Gastroesophageal sphincter (tissue), 3 donors: ENCODE results near the gene SNTG2.

Experiments
- CTCF ChIP-seq, 4 experiments: fragments of 200-600 bp in 2 of 4; fragments of 450-650 bp in 2 of 4; sonication (generic) in 1 of 4; IDR thresholded peaks; one replicate each; pipeline ENCODE4 v1.5.1; 2017 to 2019; ENCODE audit warnings: antibody characterized with exemption in 4 of 4, mild to moderate bottlenecking in 2 of 4, moderate library complexity in 2 of 4
- EP300 ChIP-seq: sonication (generic); formaldehyde crosslinking; IDR thresholded peaks from one replicate; pipeline ENCODE4 v1.6.1; 2017; ENCODE audit warnings: antibody characterized with exemption, mild to moderate bottlenecking

- TF ChIP-seq EP300 (no peak), CTCF (IDR thresholded peaks at IDR 0.05) (no peak)
Observed at GRCh38 chr2:1297372-1298159, 346.9 kb downstream of the SNTG2 start.
